A673 (cell line): ENCODE measurements around the gene RAB4A. TPM values are rescaled to one million over a fixed set of nuclear protein-coding genes. Genes with fewer than 3 reads are reported as not detected.

Experiments used
- BruUV-seq: library from RNA; stranded (reverse); fragments of 400-500 nt; replicated peaks from 2 replicates; lab custom pipeline; 2021; lab: Mats Ljungman, UMichigan
- CTCF ChIA-PET: fragments of 300-600 bp; sonication (Branson Sonifier 250); formaldehyde crosslinking; loops from one replicate; lab custom pipeline; 2022; ENCODE audit warnings: antibody characterized with exemption; lab: Charles Lee
- POLR2A ChIA-PET: fragments of 300-600 bp; sonication (Branson Sonifier 250); formaldehyde crosslinking; loops from one replicate; lab custom pipeline; 2022; ENCODE audit warnings: antibody characterized with exemption; ENCODE audit not compliant: low non-redundant PET; lab: Charles Lee
- DNase-seq: peaks from one replicate; pipeline ENCODE4 v3.0.0-alpha.2; 2015; ENCODE audit warnings: low spot score
- H3K27ac ChIP-seq: fragments of 200-600 bp; sonication (generic); 2 replicates; pipeline ENCODE4 v1.5.1; 2016; ENCODE audit warnings: mixed run types, low read depth, mild to moderate bottlenecking, mixed read lengths, antibody characterized with exemption, low read length; ENCODE audit not compliant: poor library complexity, severe bottlenecking
- H3K27me3 ChIP-seq: fragments of 200-600 bp; sonication (generic); replicated peaks from 2 replicates; pipeline ENCODE4 v1.6.1; 2017; ENCODE audit warnings: mixed run types, low read depth, mild to moderate bottlenecking, mixed read lengths, antibody characterized with exemption, low read length; ENCODE audit not compliant: insufficient read depth, poor library complexity
- H3K36me3 ChIP-seq: fragments of 200-600 bp; sonication (generic); 2 replicates; pipeline ENCODE4 v1.6.1; 2016; ENCODE audit warnings: mixed run types, mild to moderate bottlenecking, mixed read lengths, antibody characterized with exemption, low read length; ENCODE audit not compliant: insufficient read depth, poor library complexity, severe bottlenecking
- H3K4me1 ChIP-seq: fragments of 200-600 bp; sonication (generic); 2 replicates; pipeline ENCODE4 v1.6.1; 2017; ENCODE audit warnings: mixed run types, mild to moderate bottlenecking, mixed read lengths, antibody characterized with exemption, low read length; ENCODE audit not compliant: insufficient read depth, poor library complexity, severe bottlenecking
- H3K4me3 ChIP-seq: fragments of 200-600 bp; sonication (generic); 2 replicates; pipeline ENCODE4 v1.5.1; 2016; ENCODE audit warnings: low read depth, mixed run types, mild to moderate bottlenecking, mixed read lengths, low read length; ENCODE audit not compliant: poor library complexity, severe bottlenecking
- H3K9me3 ChIP-seq: fragments of 200-600 bp; sonication (generic); 2 replicates; pipeline ENCODE4 v1.6.1; 2016; ENCODE audit warnings: mixed run types, low read depth, mild to moderate bottlenecking, mixed read lengths, antibody characterized with exemption, low read length; ENCODE audit not compliant: poor library complexity, severe bottlenecking
- EZH2 ChIP-seq: fragments of 200-600 bp; sonication (generic); IDR thresholded peaks from 2 replicates; pipeline ENCODE4 v1.6.1; 2017; ENCODE audit warnings: borderline replicate concordance, low read depth, mild to moderate bottlenecking, mixed read lengths, antibody characterized with exemption, low read length; ENCODE audit not compliant: poor library complexity, severe bottlenecking
- intact Hi-C: fragments of 100-400 bp; cut with micrococcal nuclease; formaldehyde crosslinking; loops from one replicate; pipeline ENCODE4 v1.10.0; 2022; ENCODE audit not compliant: unreplicated experiment
- total RNA-seq: library from RNA; stranded (reverse); gene quantifications from 2 replicates; pipeline ENCODE4 v1.2.3, GENCODE V29; 2021
- TF ChIP-seq, protein P1 (sequence below): fragments of 300-800, 200-600 bp; sonication (generic); conservative IDR thresholded peaks from 2 replicates; pipeline ENCODE4 v1.5.1; 2017; ENCODE audit warnings: low read depth, mild to moderate bottlenecking, antibody characterized with exemption, low read length, moderate library complexity, mixed read lengths

RAB4A gene
- total RNA-seq, 1 experiment from 2014 or later, result 51.6 TPM

DNA sequence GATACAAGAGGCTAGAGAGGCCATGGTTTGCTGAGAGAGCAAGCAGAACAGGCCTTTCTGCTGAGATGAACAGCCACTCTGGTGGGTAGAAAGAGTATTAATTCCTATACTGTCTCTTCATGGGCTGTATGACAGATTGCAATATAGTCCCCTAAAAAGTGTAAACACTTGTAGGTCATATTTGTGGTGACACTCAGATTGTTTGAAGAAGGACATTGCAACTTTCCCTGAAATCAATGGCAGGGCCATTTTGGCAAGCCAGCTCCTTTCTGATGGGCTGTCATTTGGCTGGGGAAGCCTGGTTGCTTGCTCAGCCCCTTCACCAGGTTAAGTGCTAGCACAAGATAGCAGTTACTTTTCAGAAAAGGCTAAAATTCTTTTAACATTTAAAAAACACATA lies 27.5 kb downstream of the RAB4A start:
- intact Hi-C loops, result no loop called here
- BruUV-seq, result no TSS peak
- no peak overlapping the region for H3K27ac ChIP-seq

DNA sequence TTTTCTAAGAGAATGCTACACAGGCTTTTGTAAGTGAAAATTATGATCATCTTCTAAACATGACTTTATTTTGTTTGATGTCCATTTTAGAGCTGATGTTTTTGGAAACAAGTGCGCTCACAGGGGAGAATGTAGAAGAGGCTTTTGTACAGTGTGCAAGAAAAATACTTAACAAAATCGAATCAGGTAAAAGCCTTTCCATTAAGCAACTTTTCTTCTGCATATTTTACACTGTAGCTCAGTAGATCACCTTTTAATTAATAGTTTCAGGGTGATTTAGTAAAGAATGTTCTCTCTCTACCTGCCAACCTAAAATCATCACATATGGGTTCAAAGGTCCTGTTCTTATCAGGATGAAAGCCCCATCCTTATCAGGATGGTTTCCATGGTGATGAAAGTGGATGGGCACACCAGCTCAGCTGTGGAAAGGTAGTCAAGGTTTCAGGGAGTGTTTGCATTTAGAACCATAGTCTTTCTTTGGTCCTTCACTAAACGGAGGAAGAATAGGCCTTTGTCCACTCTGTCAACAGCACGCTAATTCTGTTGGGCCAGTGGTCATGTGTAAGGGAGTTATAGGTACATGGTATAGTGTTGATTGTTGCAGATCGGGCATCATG lies 28.1 kb downstream of the RAB4A start:
- POLR2A ChIA-PET, result no interaction called here
- H3K4me1 ChIP-seq, result no peaks in the 10 kb centered on the region
- peaks cover 2% of the 10 kb centered on the region for H3K36me3 ChIP-seq
- BruUV-seq, result no TSS peak
- CTCF ChIA-PET, result interaction anchor here (0.6 kb wide), 1 partner anchor 40 kb away, joined by 4 read pairs; no protein-coding TSS in a partner anchor
- TF ChIP-seq, protein P1, sequence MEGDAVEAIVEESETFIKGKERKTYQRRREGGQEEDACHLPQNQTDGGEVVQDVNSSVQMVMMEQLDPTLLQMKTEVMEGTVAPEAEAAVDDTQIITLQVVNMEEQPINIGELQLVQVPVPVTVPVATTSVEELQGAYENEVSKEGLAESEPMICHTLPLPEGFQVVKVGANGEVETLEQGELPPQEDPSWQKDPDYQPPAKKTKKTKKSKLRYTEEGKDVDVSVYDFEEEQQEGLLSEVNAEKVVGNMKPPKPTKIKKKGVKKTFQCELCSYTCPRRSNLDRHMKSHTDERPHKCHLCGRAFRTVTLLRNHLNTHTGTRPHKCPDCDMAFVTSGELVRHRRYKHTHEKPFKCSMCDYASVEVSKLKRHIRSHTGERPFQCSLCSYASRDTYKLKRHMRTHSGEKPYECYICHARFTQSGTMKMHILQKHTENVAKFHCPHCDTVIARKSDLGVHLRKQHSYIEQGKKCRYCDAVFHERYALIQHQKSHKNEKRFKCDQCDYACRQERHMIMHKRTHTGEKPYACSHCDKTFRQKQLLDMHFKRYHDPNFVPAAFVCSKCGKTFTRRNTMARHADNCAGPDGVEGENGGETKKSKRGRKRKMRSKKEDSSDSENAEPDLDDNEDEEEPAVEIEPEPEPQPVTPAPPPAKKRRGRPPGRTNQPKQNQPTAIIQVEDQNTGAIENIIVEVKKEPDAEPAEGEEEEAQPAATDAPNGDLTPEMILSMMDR, result no peak
- TF ChIP-seq EZH2, result no peak
- intact Hi-C loops, result no loop called here
- H3K4me3 ChIP-seq, result no peak overlapping the region
- H3K27me3 ChIP-seq, result no peaks in the 10 kb centered on the region
- no peak overlapping the region for H3K27ac ChIP-seq
- H3K9me3 ChIP-seq, result no peaks in the 10 kb centered on the region
- no peak for DNase-seq

More for the DNA sequence above, 27.5 kb downstream of the RAB4A start:
- Histone ChIP-seq H3K9me3 (no peaks in the 10 kb centered on the region), H3K4me1 (no peaks in the 10 kb centered on the region), H3K4me3 (no peak overlapping the region), H3K36me3 (peaks cover 2% of the 10 kb centered on the region), H3K27me3 (no peaks in the 10 kb centered on the region)
- TF ChIP-seq, protein P1, result no peak
- TF ChIP-seq EZH2, result no peak
- ChIA-PET POLR2A (no interaction called here), CTCF (no interaction called here)
- DNase-seq, result no peak

DNA sequence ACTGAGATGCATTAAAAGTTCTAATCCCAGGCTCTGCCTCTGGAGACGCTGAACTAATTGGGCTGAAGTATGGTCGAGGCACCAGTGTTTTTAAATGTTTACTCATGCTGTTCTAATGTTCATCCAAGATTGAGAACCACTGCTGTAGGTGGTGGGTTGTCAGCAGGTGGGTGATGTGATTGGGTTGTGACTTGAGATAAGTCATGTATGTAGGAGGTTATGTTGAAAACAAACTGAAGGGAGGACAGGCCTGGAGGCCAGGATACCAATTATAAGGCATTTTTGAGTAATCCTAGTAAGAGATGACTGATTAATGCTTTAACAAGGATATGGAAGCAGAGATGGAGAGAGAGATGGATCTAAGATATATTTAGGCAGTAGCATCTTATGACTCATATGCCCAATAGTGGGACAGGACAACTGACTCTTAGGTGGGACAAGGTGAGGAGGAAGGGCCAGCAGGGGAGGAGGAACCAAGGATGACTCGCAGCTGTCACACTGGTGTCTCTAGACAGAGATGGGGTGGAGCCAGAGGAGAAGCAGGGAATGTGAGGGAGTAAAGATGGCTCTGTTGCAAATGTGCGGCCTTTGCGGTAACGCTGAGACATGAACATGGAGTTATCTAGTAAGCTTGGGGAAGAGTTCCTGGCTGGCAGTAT lies 29.3 kb downstream of the RAB4A start:
- Histone ChIP-seq H3K4me3 (no peak overlapping the region), H3K27ac (no peak overlapping the region), H3K27me3 (no peaks in the 10 kb centered on the region), H3K36me3 (peaks cover 2% of the 10 kb centered on the region), H3K4me1 (peaks cover 3% of the 10 kb centered on the region), H3K9me3 (no peaks in the 10 kb centered on the region)
- no peak for DNase-seq
- TF ChIP-seq, protein P1, result no peak
- TF ChIP-seq EZH2, result no peak
- BruUV-seq, result no TSS peak
- CTCF ChIA-PET, result no interaction called here
- intact Hi-C loops, result no loop called here
- POLR2A ChIA-PET, result no interaction called here
